SK-N-SH (cell line): ENCODE measurements around the gene TMCC3. TPM values are rescaled to one million over a fixed set of nuclear protein-coding genes. Genes with fewer than 3 reads are reported as not detected.

Experiments
- CTCF ChIA-PET: fragments of 300-600, 350-600 bp; formaldehyde crosslinking; extraction: SDS; loops from one replicate; lab custom pipeline; 2021; lab: Yijun Ruan, JAX
- POLR2A ChIA-PET: fragments of 350-600 bp; sonication (Branson Sonifier 250); formaldehyde crosslinking; extraction: SDS; loops from one replicate; lab custom pipeline; 2020; ENCODE audit warnings: antibody characterized with exemption, inconsistent platforms; lab: Yijun Ruan, JAX
- DNase-seq: peaks from one replicate; pipeline ENCODE4 v3.0.0; 2012
- H2AFZ ChIP-seq: fragments of 200-600 bp; sonication (generic); 2 replicates; pipeline ENCODE4 v1.8.1; 2016; ENCODE audit warnings: antibody characterized with exemption, mild to moderate bottlenecking, low read depth
- H3F3A ChIP-seq: fragments of 200-600 bp; sonication (generic); replicated peaks from 2 replicates; pipeline ENCODE3; 2016; ENCODE audit warnings: antibody characterized with exemption, mild to moderate bottlenecking; ENCODE audit not compliant: insufficient read depth
- H3K27ac ChIP-seq, 2 experiments: fragments of 200-500 bp in 1 of 2; fragments of 200-600 bp in 1 of 2; sonication (Bioruptor generic) in 1 of 2; sonication (generic), shearing (Covaris generic) in 1 of 2; 2 replicates each; pipeline versions ENCODE4 v1.5.1 to v1.6.1; 2014 to 2016; ENCODE audit warnings: low read depth in 2 of 2, inconsistent platforms in 1 of 2, low read length in 1 of 2, mild to moderate bottlenecking in 1 of 2, mixed read lengths in 1 of 2
- H3K27me3 ChIP-seq: fragments of 200-600 bp; sonication (generic), shearing (Covaris generic); 2 replicates; pipeline ENCODE4 v1.6.1; 2016; ENCODE audit warnings: mixed run types; ENCODE audit not compliant: insufficient read depth
- H3K36me3 ChIP-seq, 2 experiments: fragments of 200-500 bp in 1 of 2; fragments of 200-600 bp in 1 of 2; sonication (Bioruptor generic) in 1 of 2; sonication (generic) in 1 of 2; replicated peaks in 1 of 2; 2 replicates each; pipeline versions ENCODE3 to v1.5.1; 2014 to 2016; ENCODE audit warnings: low read length in 1 of 2, mild to moderate bottlenecking in 1 of 2; ENCODE audit not compliant: insufficient read depth in 2 of 2, control insufficient read depth in 1 of 2
- H3K4me1 ChIP-seq, 2 experiments: fragments of 200-500 bp in 1 of 2; fragments of 200-600 bp in 1 of 2; sonication (Bioruptor generic) in 1 of 2; sonication (generic), shearing (Covaris generic) in 1 of 2; 2 replicates each; pipeline versions ENCODE4 v1.5.1 to v1.6.1; 2014 to 2016; ENCODE audit warnings: low read depth in 1 of 2, low read length in 1 of 2, mixed run types in 1 of 2; ENCODE audit not compliant: insufficient read depth in 2 of 2, control insufficient read depth in 1 of 2
- H3K4me2 ChIP-seq: fragments of 200-600 bp; sonication (generic), shearing (Covaris generic); 2 replicates; pipeline ENCODE4 v1.6.1; 2017; ENCODE audit warnings: mixed run types
- H3K4me3 ChIP-seq, 2 experiments: fragments of 200-500 bp in 1 of 2; fragments of 200-600 bp in 1 of 2; sonication (Bioruptor generic) in 1 of 2; sonication (generic), shearing (Covaris generic) in 1 of 2; 2 replicates each; pipeline versions ENCODE4 v1.5.1 to v1.8.1; 2014 to 2016; ENCODE audit warnings: low read depth in 2 of 2, inconsistent platforms in 1 of 2, low read length in 1 of 2, mild to moderate bottlenecking in 1 of 2, mixed read lengths in 1 of 2, moderate library complexity in 1 of 2
- H3K79me2 ChIP-seq: fragments of 200-600 bp; sonication (generic); 2 replicates; pipeline ENCODE4 v1.8.1; 2017; ENCODE audit warnings: mild to moderate bottlenecking; ENCODE audit not compliant: insufficient read depth
- H3K9ac ChIP-seq: fragments of 200-600 bp; sonication (generic); 2 replicates; pipeline ENCODE4 v1.6.1; 2017; ENCODE audit warnings: mixed run types
- H3K9me2 ChIP-seq: fragments of 200-600 bp; sonication (generic); 2 replicates; pipeline ENCODE4 v1.6.1; 2017; ENCODE audit warnings: mixed run types
- H3K9me3 ChIP-seq: fragments of 200-600 bp; sonication (generic); 2 replicates; pipeline ENCODE4 v1.6.1; 2017; ENCODE audit warnings: mixed run types, mild to moderate bottlenecking, moderate library complexity
- H4K20me1 ChIP-seq: fragments of 200-600 bp; sonication (generic); 2 replicates; pipeline ENCODE4 v1.6.1; 2017; ENCODE audit warnings: mild to moderate bottlenecking, mixed run types; ENCODE audit not compliant: insufficient read depth
- CTCF ChIP-seq: fragments of 200-600 bp; sonication (generic); IDR thresholded peaks from 2 replicates; pipeline ENCODE4 v1.6.1; 2017; ENCODE audit warnings: antibody characterized with exemption, mild to moderate bottlenecking, moderate library complexity
- ELF1 ChIP-seq: IDR thresholded peaks from 2 replicates; pipeline ENCODE4 v1.4.0; 2012
- EZH2phosphoT487 ChIP-seq: fragments of 200-600 bp; sonication (generic); IDR thresholded peaks from 2 replicates; pipeline ENCODE4 v1.6.1; 2017; ENCODE audit warnings: low read depth, mixed run types, mild to moderate bottlenecking, antibody characterized with exemption, moderate library complexity, borderline replicate concordance
- FOSL2 ChIP-seq: IDR thresholded peaks from 2 replicates; pipeline ENCODE4 v1.4.0; 2012; ENCODE audit warnings: low read depth, mild to moderate bottlenecking, moderate library complexity, borderline replicate concordance
- FOXJ3 ChIP-seq: sonication (generic); formaldehyde crosslinking; IDR thresholded peaks from 2 replicates; pipeline ENCODE4 v1.5.1; 2020; ENCODE audit warnings: mild to moderate bottlenecking, missing genetic modification reagents
- GABPA ChIP-seq: IDR thresholded peaks from 2 replicates; pipeline ENCODE4 v1.4.0; 2012; ENCODE audit warnings: low read depth, mild to moderate bottlenecking
- MEF2A ChIP-seq: IDR thresholded peaks from 2 replicates; pipeline ENCODE4 v1.4.0; 2012; ENCODE audit warnings: low read depth, borderline replicate concordance
- MXI1 ChIP-seq: IDR thresholded peaks from 2 replicates; pipeline ENCODE4 v1.6.1; 2012; ENCODE audit warnings: mild to moderate bottlenecking, low read depth, low read length, improper control_type of control experiment
- NRF1 ChIP-seq: IDR thresholded peaks from 2 replicates; pipeline ENCODE4 v1.6.1; 2012; ENCODE audit warnings: low read depth, mild to moderate bottlenecking, low read length
- RFX5 ChIP-seq: IDR thresholded peaks from 2 replicates; pipeline ENCODE4 v1.6.1; 2012; ENCODE audit warnings: mild to moderate bottlenecking, improper control_type of control experiment, low read length
- RXRA ChIP-seq: IDR thresholded peaks from 2 replicates; pipeline ENCODE4 v1.4.0; 2012; ENCODE audit warnings: low read depth, mild to moderate bottlenecking, borderline replicate concordance
- SMC3 ChIP-seq: IDR thresholded peaks from 2 replicates; pipeline ENCODE4 v1.6.1; 2012; ENCODE audit warnings: low read depth, low read length, improper control_type of control experiment
- TCF12 ChIP-seq: IDR thresholded peaks from 2 replicates; pipeline ENCODE4 v1.4.0; 2012
- USF1 ChIP-seq: IDR thresholded peaks from 2 replicates; pipeline ENCODE4 v1.4.0; 2012; ENCODE audit warnings: low read depth, borderline replicate concordance
- USF2 ChIP-seq: fragments of 150-350 bp; IDR thresholded peaks from 2 replicates; pipeline ENCODE4 v1.6.1; 2017; ENCODE audit warnings: antibody characterized with exemption, low read length, low read depth, borderline replicate concordance
- YY1 ChIP-seq: IDR thresholded peaks from 2 replicates; pipeline ENCODE4 v1.4.0; 2012; ENCODE audit warnings: low read depth, mild to moderate bottlenecking
- WGBS: methylation state at CpG from one replicate; pipeline ENCODE4 v1.1.6; 2017; ENCODE audit warnings: low lambda C conversion rate; 5-methylcytosine and 5-hydroxymethylcytosine counted together
- polyA plus RNA-seq, 3 experiments: library from polyadenylated mRNA; depleted of rRNA; stranded (reverse); fragments of >200 nt; gene quantifications; 2 replicates each; pipeline ENCODE4 v1.2.3, GENCODE V29; 2012
- TF ChIP-seq, protein P1 (sequence below): IDR thresholded peaks from 2 replicates; pipeline ENCODE4 v1.6.1; 2012; ENCODE audit warnings: mild to moderate bottlenecking, low read depth, low read length, moderate library complexity
- TF ChIP-seq, protein P2 (sequence below): IDR thresholded peaks from 2 replicates; pipeline ENCODE4; 2012
- TF ChIP-seq, protein P3 (sequence below): IDR thresholded peaks from 2 replicates; pipeline ENCODE4 v1.4.0; 2012; ENCODE audit warnings: low read depth

The TMCC3 gene
- polyA plus RNA-seq, 1 of the 3 experiments (the other 2 are of a cell fraction), result 0.53 TPM

DNA sequence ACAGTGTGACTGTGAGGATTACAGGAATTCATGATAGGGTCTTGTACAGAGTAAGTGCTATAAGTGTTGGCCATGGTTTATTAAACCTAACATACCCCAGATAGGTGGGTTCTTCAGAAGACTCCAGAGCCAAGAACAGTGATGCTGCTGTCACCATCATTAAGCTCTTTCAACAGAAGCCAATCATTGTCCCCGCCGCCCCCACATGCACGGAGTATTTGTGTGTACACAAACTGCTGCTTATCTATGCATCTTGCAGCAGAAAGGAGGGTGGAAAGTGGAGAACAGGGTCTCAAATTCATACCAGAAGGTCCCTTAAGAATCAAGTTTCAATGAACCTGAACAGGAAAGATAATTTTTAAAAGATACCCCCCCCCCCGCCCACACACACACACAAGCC is 51.2 kb downstream of the TMCC3 start:
- no peak for TF ChIP-seq RFX5
- TF ChIP-seq RXRA, result no peak
- no peak for TF ChIP-seq NRF1
- TF ChIP-seq MEF2A, result no peak
- TF ChIP-seq FOSL2, result no peak
- TF ChIP-seq, protein P1, sequence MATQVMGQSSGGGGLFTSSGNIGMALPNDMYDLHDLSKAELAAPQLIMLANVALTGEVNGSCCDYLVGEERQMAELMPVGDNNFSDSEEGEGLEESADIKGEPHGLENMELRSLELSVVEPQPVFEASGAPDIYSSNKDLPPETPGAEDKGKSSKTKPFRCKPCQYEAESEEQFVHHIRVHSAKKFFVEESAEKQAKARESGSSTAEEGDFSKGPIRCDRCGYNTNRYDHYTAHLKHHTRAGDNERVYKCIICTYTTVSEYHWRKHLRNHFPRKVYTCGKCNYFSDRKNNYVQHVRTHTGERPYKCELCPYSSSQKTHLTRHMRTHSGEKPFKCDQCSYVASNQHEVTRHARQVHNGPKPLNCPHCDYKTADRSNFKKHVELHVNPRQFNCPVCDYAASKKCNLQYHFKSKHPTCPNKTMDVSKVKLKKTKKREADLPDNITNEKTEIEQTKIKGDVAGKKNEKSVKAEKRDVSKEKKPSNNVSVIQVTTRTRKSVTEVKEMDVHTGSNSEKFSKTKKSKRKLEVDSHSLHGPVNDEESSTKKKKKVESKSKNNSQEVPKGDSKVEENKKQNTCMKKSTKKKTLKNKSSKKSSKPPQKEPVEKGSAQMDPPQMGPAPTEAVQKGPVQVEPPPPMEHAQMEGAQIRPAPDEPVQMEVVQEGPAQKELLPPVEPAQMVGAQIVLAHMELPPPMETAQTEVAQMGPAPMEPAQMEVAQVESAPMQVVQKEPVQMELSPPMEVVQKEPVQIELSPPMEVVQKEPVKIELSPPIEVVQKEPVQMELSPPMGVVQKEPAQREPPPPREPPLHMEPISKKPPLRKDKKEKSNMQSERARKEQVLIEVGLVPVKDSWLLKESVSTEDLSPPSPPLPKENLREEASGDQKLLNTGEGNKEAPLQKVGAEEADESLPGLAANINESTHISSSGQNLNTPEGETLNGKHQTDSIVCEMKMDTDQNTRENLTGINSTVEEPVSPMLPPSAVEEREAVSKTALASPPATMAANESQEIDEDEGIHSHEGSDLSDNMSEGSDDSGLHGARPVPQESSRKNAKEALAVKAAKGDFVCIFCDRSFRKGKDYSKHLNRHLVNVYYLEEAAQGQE, result no peak
- TF ChIP-seq SMC3, result no peak
- TF ChIP-seq YY1, result no peak
- TF ChIP-seq MXI1, result no peak
- TF ChIP-seq ELF1, result no peak
- TF ChIP-seq CTCF, result no peak
- no peak for TF ChIP-seq GABPA
- no peak for TF ChIP-seq USF1
- TF ChIP-seq, protein P2, sequence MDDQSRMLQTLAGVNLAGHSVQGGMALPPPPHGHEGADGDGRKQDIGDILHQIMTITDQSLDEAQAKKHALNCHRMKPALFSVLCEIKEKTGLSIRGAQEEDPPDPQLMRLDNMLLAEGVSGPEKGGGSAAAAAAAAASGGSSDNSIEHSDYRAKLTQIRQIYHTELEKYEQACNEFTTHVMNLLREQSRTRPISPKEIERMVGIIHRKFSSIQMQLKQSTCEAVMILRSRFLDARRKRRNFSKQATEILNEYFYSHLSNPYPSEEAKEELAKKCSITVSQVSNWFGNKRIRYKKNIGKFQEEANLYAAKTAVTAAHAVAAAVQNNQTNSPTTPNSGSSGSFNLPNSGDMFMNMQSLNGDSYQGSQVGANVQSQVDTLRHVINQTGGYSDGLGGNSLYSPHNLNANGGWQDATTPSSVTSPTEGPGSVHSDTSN, result no peak
- TF ChIP-seq FOXJ3 (CRISPR knock-in tag), result no peak
- TF ChIP-seq USF2, result no peak
- no peak for TF ChIP-seq TCF12
- TF ChIP-seq, protein P3, sequence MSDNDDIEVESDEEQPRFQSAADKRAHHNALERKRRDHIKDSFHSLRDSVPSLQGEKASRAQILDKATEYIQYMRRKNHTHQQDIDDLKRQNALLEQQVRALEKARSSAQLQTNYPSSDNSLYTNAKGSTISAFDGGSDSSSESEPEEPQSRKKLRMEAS, result no peak
- TF ChIP-seq EZH2phosphoT487, result no peak
- Histone ChIP-seq H3K27me3 (no peaks in the 10 kb centered on the region), H3K4me3 (no peak overlapping the region), H2AFZ (no peak overlapping the region), H3K4me1 (no peaks in the 10 kb centered on the region), H3K9ac (no peak overlapping the region), H3K27ac (no peak overlapping the region), H4K20me1 (no peaks in the 10 kb centered on the region), H3K9me2 (no peaks in the 10 kb centered on the region), H3K9me3 (no peaks in the 10 kb centered on the region), H3F3A (no peaks in the 10 kb centered on the region), H3K79me2 (no peaks in the 10 kb centered on the region), H3K4me2 (no peak overlapping the region), H3K36me3 (no peaks in the 10 kb centered on the region)
- POLR2A ChIA-PET, result no interaction called here
- DNase-seq, result no peak
- 69% methylated on average over 4 of the region's 4 CpGs for WGBS
- CTCF ChIA-PET, result no interaction called here
